ENCODE results near the gene FBXL2. TPM values are rescaled to one million over a fixed set of nuclear protein-coding genes. Genes with fewer than 3 reads are reported as not detected.
A peak's percentile ranks its signal among the peaks of the same experiment; 100 is the strongest.

The FBXL2 gene
- total RNA-seq (2014; rRNA removed; shearing (Covaris generic); ENCODE audit: low replicate concordance): not detected in 2 replicates

GRCh38 chr3:33277193-33277882 is at the start of gene FBXL2:
FBXL2 (plus strand) TSS chr3:33277442; CDS start chr3:33277513, 71 bp downstream.
- Histone ChIP-seq H2AFZ (ENCODE audit: low read length) (no peak within 1 kb of the TSS), H3K27me3 (ENCODE audit: low read length) (no peaks in the 10 kb centered on the region), H3K4me1 (ENCODE audit: low read length) (no peaks in the 10 kb centered on the region), H4K20me1 (ENCODE audit: insufficient read depth, low read depth, low read length) (no peaks in the 10 kb centered on the region), H3K36me3 (ENCODE audit: insufficient read depth, low read length) (no peaks in the 10 kb centered on the region), H3K4me3 (ENCODE audit: low read length) (no peak within 1 kb of the TSS), H3K27ac (ENCODE audit: low read length) (no peak within 1 kb of the TSS), H3K79me2 (ENCODE audit: low read length) (no peaks in the 10 kb centered on the region), H3K9me2 (replicated peaks; ENCODE audit: insufficient read depth, low read length) (no peaks in the 10 kb centered on the region), H3K9ac (ENCODE audit: low read length) (no peak within 1 kb of the TSS), H3K4me2 (ENCODE audit: low read depth, low read length, poor library complexity, severe bottlenecking) (no peak within 1 kb of the TSS), H3K9me3 (ENCODE audit: low read length) (no peaks in the 10 kb centered on the region)
- DNase-seq: peak; percentile 46

- Histone ChIP-seq H3K9me3 (ENCODE audit: low read length) (no peaks in the 10 kb centered on the region), H3K9ac (ENCODE audit: low read length) (no peak overlapping the region), H3K27me3 (ENCODE audit: low read length) (no peaks in the 10 kb centered on the region), H4K20me1 (ENCODE audit: insufficient read depth, low read depth, low read length) (no peaks in the 10 kb centered on the region), H3K9me2 (replicated peaks; ENCODE audit: insufficient read depth, low read length) (no peaks in the 10 kb centered on the region), H3K4me2 (ENCODE audit: low read depth, low read length, poor library complexity, severe bottlenecking) (no peak overlapping the region), H3K36me3 (ENCODE audit: insufficient read depth, low read length) (no peaks in the 10 kb centered on the region), H3K4me1 (ENCODE audit: low read length) (peaks cover 5% of the 10 kb centered on the region), H3K4me3 (ENCODE audit: low read length) (no peak overlapping the region), H2AFZ (ENCODE audit: low read length) (no peak overlapping the region), H3K79me2 (ENCODE audit: low read length) (no peaks in the 10 kb centered on the region), H3K27ac (ENCODE audit: low read length) (no peak overlapping the region)
- DNase-seq: no peak
Observed at GRCh38 chr3:33229066-33229465, 48.2 kb upstream of the FBXL2 start.

GRCh38 chr3:33229947-33230346 is 47.3 kb upstream of the FBXL2 start:
- no peak overlapping the region for H3K9ac ChIP-seq (ENCODE audit: low read length)
- H3K79me2 ChIP-seq (ENCODE audit: low read length): no peaks in the 10 kb centered on the region
- H3K9me3 ChIP-seq (ENCODE audit: low read length): no peaks in the 10 kb centered on the region
- H3K9me2 ChIP-seq (replicated peaks; ENCODE audit: insufficient read depth, low read length): no peaks in the 10 kb centered on the region
- 0 out of 2 replicates have a peak overlapping the region, but pooled peaks have one; percentile 11 for H2AFZ ChIP-seq (ENCODE audit: low read length)
- H3K27me3 ChIP-seq (ENCODE audit: low read length): no peaks in the 10 kb centered on the region
- no peak for DNase-seq
- no peak overlapping the region for H3K27ac ChIP-seq (ENCODE audit: low read length)
- no peak overlapping the region for H3K4me3 ChIP-seq (ENCODE audit: low read length)
- no peak overlapping the region for H3K4me2 ChIP-seq (ENCODE audit: low read depth, low read length, poor library complexity, severe bottlenecking)
- peaks cover 5% of the 10 kb centered on the region for H3K4me1 ChIP-seq (ENCODE audit: low read length)
- no peaks in the 10 kb centered on the region for H4K20me1 ChIP-seq (ENCODE audit: insufficient read depth, low read depth, low read length)
- H3K36me3 ChIP-seq (ENCODE audit: insufficient read depth, low read length): no peaks in the 10 kb centered on the region

GRCh38 chr3:33231756-33232465 is 45.3 kb upstream of the FBXL2 start:
- H3K9me3 ChIP-seq (ENCODE audit: low read length): no peaks in the 10 kb centered on the region
- H2AFZ ChIP-seq (ENCODE audit: low read length): no peak overlapping the region
- H4K20me1 ChIP-seq (ENCODE audit: insufficient read depth, low read depth, low read length): no peaks in the 10 kb centered on the region
- H3K27ac ChIP-seq (ENCODE audit: low read length): no peak overlapping the region
- H3K36me3 ChIP-seq (ENCODE audit: insufficient read depth, low read length): no peaks in the 10 kb centered on the region
- no peaks in the 10 kb centered on the region for H3K9me2 ChIP-seq (replicated peaks; ENCODE audit: insufficient read depth, low read length)
- DNase-seq: no peak
- no peak overlapping the region for H3K4me3 ChIP-seq (ENCODE audit: low read length)
- H3K27me3 ChIP-seq (ENCODE audit: low read length): no peaks in the 10 kb centered on the region
- H3K79me2 ChIP-seq (ENCODE audit: low read length): no peaks in the 10 kb centered on the region
- H3K4me1 ChIP-seq (ENCODE audit: low read length): peaks cover 5% of the 10 kb centered on the region
- H3K4me2 ChIP-seq (ENCODE audit: low read depth, low read length, poor library complexity, severe bottlenecking): no peak overlapping the region
- no peak overlapping the region for H3K9ac ChIP-seq (ENCODE audit: low read length)

- Histone ChIP-seq H4K20me1 (ENCODE audit: insufficient read depth, low read depth, low read length) (no peaks in the 10 kb centered on the region), H3K79me2 (ENCODE audit: low read length) (no peaks in the 10 kb centered on the region), H2AFZ (ENCODE audit: low read length) (no peak overlapping the region), H3K27ac (ENCODE audit: low read length) (no peak overlapping the region), H3K4me2 (ENCODE audit: low read depth, low read length, poor library complexity, severe bottlenecking) (no peak overlapping the region), H3K9ac (ENCODE audit: low read length) (no peak overlapping the region), H3K4me3 (ENCODE audit: low read length) (no peak overlapping the region), H3K9me2 (replicated peaks; ENCODE audit: insufficient read depth, low read length) (no peaks in the 10 kb centered on the region), H3K4me1 (ENCODE audit: low read length) (peaks cover 5% of the 10 kb centered on the region), H3K36me3 (ENCODE audit: insufficient read depth, low read length) (no peaks in the 10 kb centered on the region), H3K9me3 (ENCODE audit: low read length) (no peaks in the 10 kb centered on the region), H3K27me3 (ENCODE audit: low read length) (no peaks in the 10 kb centered on the region)
- DNase-seq: no peak
Observed at GRCh38 chr3:33233884-33234283, 43.4 kb upstream of the FBXL2 start.

GRCh38 chr3:33236005-33236404 is 41.2 kb upstream of the FBXL2 start:
- H3K9ac ChIP-seq (ENCODE audit: low read length): no peak overlapping the region
- H3K79me2 ChIP-seq (ENCODE audit: low read length): no peaks in the 10 kb centered on the region
- no peaks in the 10 kb centered on the region for H3K4me1 ChIP-seq (ENCODE audit: low read length)
- no peak for DNase-seq
- no peak overlapping the region for H3K27ac ChIP-seq (ENCODE audit: low read length)
- H3K36me3 ChIP-seq (ENCODE audit: insufficient read depth, low read length): no peaks in the 10 kb centered on the region
- H3K4me2 ChIP-seq (ENCODE audit: low read depth, low read length, poor library complexity, severe bottlenecking): no peak overlapping the region
- no peaks in the 10 kb centered on the region for H3K27me3 ChIP-seq (ENCODE audit: low read length)
- H3K9me2 ChIP-seq (replicated peaks; ENCODE audit: insufficient read depth, low read length): no peaks in the 10 kb centered on the region
- no peaks in the 10 kb centered on the region for H4K20me1 ChIP-seq (ENCODE audit: insufficient read depth, low read depth, low read length)
- no peaks in the 10 kb centered on the region for H3K9me3 ChIP-seq (ENCODE audit: low read length)
- no peak overlapping the region for H3K4me3 ChIP-seq (ENCODE audit: low read length)
- no peak overlapping the region for H2AFZ ChIP-seq (ENCODE audit: low read length)

- Histone ChIP-seq H4K20me1 (ENCODE audit: insufficient read depth, low read depth, low read length) (no peaks in the 10 kb centered on the region), H3K9ac (ENCODE audit: low read length) (no peak overlapping the region), H3K4me2 (ENCODE audit: low read depth, low read length, poor library complexity, severe bottlenecking) (no peak overlapping the region), H3K36me3 (ENCODE audit: insufficient read depth, low read length) (no peaks in the 10 kb centered on the region), H2AFZ (ENCODE audit: low read length) (no peak overlapping the region), H3K27me3 (ENCODE audit: low read length) (no peaks in the 10 kb centered on the region), H3K4me3 (ENCODE audit: low read length) (no peak overlapping the region), H3K79me2 (ENCODE audit: low read length) (no peaks in the 10 kb centered on the region), H3K9me3 (ENCODE audit: low read length) (no peaks in the 10 kb centered on the region), H3K4me1 (ENCODE audit: low read length) (no peaks in the 10 kb centered on the region), H3K9me2 (replicated peaks; ENCODE audit: insufficient read depth, low read length) (no peaks in the 10 kb centered on the region), H3K27ac (ENCODE audit: low read length) (no peak overlapping the region)
- DNase-seq: no peak
Observed at GRCh38 chr3:33237439-33237838, 39.8 kb upstream of the FBXL2 start.

- Histone ChIP-seq H3K4me1 (ENCODE audit: low read length) (no peaks in the 10 kb centered on the region), H3K27me3 (ENCODE audit: low read length) (no peaks in the 10 kb centered on the region), H3K4me3 (ENCODE audit: low read length) (no peak overlapping the region), H3K27ac (ENCODE audit: low read length) (no peak overlapping the region), H3K4me2 (ENCODE audit: low read depth, low read length, poor library complexity, severe bottlenecking) (no peak overlapping the region), H3K9ac (ENCODE audit: low read length) (no peak overlapping the region), H4K20me1 (ENCODE audit: insufficient read depth, low read depth, low read length) (no peaks in the 10 kb centered on the region), H3K9me2 (replicated peaks; ENCODE audit: insufficient read depth, low read length) (no peaks in the 10 kb centered on the region), H3K79me2 (ENCODE audit: low read length) (no peaks in the 10 kb centered on the region), H3K9me3 (ENCODE audit: low read length) (no peaks in the 10 kb centered on the region), H3K36me3 (ENCODE audit: insufficient read depth, low read length) (no peaks in the 10 kb centered on the region), H2AFZ (ENCODE audit: low read length) (no peak overlapping the region)
- no peak for DNase-seq
Observed at GRCh38 chr3:33238923-33239322, 38.3 kb upstream of the FBXL2 start.

All from Karpas-422 (cell line).